GM18909 (cell line): ENCODE measurements around the gene REN.

Source experiments
- ATAC-seq: cut with Tn5 transposase; IDR thresholded peaks from one replicate; pipeline ENCODE4 v1.9.1; 2021; ENCODE audit warnings: mild to moderate bottlenecking; ENCODE audit not compliant: unreplicated experiment, poor library complexity

The REN gene

GRCh38 chr1:204192046-204192445 lies 25.9 kb upstream of the REN start:
- ATAC-seq = no peak

DNA sequence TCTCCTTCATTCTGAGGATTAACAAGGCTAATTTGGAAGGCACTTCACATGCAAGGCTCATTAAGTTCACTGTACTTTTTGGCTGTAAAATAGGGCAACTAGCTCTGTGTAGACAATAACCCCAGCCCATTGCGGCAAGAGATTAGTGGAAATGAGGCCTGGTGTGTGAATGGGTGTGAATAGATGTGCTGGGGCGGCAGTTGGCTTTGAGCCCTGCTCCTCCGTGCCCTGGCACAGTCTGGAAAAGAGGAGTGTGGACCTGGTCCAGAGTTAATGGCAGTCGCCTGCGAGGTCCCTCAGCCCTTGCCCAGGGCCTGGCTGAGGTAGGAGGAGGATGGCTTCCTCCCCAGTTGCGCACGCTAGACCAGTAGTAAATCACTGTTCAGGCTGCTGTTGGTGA lies 25.3 kb upstream of the REN start:
- ATAC-seq = no peak

DNA sequence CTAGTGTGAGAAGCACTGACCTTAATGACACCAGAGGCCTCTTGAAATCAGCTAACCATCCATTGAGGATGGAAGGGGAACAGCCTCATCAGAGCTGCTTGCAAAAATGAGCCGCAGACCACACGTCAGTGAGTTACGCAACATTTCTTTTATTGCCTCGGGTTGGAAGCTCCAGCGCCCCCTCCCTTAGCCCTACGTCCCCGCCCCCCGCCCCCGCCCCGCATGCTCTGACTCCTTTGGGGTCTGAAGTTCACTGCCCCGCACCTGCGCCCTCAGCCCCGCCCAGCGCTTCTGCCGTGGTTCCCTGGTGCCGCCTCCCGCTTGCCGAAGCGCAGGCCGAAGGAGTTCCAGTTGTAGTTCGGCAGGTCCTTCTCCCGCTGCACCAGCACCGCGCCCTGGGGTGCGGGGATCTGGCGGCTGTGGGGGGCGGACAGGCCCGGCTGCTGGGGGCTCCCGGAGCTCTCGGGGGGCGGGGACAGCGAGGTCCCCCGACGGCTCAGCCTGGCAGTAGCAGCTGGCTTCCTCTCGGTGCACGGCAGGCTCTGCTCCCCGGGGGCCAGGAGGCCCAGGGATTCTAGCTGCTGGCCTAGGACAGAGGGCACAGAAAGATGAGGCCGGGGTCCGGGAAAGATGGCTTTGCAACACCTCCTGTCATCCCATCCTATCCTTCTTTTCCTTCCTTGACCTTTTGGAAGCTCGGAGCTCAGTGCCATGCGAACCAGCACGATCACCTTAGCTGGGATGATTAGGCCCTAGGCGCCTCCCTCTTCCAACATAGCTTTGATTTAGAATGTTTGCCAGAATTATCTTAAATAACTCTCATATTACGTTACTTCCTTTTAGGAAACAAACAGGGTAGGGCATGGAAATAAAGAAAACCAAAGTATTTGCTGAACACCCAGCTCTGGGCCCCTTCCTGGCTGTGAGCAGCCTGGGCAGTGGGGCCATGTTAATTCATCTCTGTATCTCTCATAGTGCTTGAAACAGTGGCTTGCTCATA lies 24.4 kb upstream of the REN start:
- ATAC-seq = no peak

- no peak for ATAC-seq
Measured at GRCh38 chr1:204188959-204189639, 23.0 kb upstream of the REN start.

- no peak for ATAC-seq
Measured at GRCh38 chr1:204186597-204186996, 20.5 kb upstream of the REN start.

DNA sequence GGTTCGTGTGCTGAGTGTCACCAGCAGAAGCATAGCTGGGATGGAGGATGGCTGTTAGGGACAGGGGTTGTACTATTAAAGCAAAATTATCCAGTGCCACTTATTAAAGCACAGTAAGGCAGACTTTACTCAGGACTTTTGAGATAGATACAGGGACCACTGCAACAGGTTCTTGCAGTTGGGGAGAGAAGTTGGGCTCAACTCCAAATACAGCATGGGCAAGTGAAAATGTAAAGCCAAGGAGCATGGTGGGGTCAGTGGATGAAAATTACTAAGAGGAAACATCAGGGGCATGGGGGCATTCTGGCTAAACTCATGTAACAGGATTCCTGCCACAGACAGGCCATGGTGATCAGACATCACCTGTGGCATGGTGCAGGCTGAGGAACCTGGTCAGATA lies 15.0 kb upstream of the REN start:
- ATAC-seq = no peak

DNA sequence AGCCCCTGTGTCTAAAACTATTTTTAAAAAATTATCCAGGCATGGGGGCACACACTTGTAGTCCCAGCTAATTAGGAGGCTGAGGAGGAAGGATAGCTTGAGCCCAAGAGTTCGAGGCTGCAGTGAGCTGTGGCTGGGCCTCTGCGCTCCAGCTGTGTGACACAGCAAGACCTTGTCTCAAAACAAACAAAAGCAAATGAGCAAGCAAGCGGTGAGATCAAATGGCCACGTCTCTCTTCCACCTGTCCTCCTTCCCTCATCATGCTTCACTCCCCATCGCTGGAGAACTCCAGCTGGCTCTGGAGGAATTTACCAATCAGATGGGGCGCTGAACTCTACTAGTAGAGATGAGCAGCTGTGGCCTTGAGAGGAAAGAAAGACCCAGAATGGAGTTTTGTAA lies 14.0 kb upstream of the REN start:
- no peak for ATAC-seq

DNA sequence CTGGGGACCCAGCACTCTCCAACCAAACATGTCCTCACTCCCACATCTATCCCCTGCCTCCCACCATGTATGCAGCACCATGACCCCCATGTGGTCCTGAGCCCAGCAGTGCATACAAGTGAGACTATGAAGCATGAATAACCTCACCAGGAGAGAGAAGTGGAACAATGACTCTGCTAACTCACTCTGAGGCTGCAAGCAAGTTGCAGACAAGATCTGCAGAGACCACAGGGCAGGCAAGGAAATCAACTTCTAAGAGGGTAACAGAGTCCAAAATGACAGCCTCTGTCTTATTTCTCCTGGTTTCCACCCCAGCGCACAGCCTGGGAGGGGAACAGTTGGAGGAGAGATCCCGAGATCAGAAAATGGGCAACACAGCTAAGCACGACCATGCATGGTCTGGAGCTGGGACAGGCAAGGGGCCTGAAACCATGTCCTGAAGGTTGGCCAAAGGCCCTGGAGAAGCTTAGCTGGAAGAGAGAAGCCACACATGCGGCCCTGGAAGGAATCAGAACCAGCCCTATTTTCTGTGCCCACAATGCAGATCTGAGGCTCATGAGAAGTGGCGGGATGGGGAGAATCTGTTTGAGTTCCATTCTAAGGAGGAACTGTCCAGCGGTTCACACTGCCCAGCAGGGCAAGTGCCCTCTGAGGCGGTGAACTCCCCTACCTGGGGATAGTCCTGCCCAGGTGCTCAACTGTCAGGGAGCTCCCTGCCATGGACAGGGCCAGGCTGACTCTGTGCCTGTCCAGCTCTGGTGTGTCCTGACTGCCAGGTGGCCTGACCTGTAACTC lies 12.5 kb upstream of the REN start:
- no peak for ATAC-seq

DNA sequence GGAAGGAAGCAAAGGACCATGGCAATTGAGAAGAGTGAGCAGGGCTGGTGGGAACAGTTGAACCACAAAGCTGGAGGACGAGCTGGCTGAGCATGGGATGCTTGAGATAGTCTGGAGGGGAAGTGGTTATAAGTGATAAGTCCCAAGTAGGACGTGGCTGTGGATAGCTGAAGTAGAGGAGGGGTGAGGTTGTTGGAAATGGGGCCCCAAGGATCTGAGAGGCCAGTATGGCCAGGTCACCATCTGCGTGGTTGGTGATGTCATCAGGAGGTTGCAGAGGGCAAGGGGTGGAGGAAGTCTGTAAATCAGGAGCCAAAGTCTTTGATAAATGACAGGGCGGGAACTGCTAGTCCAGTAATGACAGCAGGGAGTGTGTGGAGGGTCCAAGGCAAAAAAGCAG lies 11.0 kb upstream of the REN start:
- ATAC-seq = no peak

DNA sequence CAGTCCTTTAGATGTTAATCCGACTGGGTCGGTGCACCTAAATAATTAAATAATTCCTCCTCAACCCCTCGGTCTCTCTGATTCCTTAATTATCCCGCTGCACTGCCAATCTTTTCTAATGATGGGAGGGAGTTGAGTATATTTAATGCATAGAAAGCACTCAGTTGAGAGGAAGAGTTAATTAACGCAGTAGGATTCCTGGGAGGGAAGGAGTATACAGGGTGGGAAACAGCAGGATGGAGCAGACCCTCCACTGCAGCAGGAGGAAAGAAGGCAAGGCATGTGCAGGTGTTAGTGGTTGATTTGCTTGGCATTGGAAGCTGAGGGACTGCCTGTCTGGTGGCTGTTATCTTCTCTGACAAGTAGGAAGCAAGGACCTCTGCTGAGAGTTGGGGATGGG lies 9.9 kb upstream of the REN start:
- no peak for ATAC-seq

DNA sequence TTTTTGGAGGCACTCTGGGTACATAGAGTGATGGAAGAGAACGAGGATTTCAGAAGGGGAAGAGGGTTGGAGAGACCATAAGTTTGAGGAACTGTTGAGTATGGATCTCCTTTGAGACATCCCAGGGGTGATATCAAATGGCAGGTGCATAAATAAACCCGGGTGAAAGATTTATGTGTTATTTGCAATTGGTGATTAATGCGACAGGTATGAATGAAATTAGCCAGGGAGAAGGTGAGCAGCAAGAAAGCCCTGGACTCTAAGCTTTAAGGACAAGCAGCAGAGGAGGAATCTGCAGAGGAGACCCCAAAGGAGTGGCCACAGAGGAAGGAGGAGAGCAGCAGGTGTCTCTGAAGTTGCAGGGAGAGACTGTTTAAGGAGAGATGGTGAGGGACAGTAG lies 8.8 kb upstream of the REN start:
- ATAC-seq = no peak

DNA sequence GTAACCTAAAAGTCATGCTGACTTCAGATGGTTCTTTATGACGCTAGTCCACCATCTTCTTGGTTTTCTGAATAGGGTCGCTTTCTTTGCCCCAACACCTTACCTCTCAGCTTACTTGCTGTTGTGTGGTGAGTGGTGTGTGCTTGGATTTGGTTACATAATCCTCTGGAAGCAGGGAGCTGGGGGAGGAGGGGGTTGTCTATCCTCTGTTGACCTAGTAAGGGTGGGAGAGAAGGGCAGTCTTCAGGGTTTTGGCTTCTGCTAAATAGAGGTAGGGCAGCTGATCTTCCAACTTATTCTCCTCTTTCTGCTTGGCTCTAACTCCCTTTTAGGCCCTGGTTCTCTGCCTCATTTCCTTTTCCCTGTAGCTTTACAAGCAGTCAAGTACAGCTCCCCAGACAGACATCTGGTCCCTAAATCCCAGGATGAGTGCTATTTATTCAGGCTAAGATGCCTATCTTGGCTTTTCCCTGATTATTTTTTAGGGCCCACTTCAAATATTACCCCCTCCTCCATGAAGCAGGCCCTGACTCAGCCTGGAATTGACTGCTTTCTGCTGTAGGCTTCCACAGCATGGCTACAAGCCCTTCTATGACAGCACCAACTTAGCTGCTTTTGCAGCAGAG lies 6.4 kb upstream of the REN start:
- no peak for ATAC-seq

- ATAC-seq = no peak
Measured at GRCh38 chr1:204171751-204172178, 5.6 kb upstream of the REN start.

DNA sequence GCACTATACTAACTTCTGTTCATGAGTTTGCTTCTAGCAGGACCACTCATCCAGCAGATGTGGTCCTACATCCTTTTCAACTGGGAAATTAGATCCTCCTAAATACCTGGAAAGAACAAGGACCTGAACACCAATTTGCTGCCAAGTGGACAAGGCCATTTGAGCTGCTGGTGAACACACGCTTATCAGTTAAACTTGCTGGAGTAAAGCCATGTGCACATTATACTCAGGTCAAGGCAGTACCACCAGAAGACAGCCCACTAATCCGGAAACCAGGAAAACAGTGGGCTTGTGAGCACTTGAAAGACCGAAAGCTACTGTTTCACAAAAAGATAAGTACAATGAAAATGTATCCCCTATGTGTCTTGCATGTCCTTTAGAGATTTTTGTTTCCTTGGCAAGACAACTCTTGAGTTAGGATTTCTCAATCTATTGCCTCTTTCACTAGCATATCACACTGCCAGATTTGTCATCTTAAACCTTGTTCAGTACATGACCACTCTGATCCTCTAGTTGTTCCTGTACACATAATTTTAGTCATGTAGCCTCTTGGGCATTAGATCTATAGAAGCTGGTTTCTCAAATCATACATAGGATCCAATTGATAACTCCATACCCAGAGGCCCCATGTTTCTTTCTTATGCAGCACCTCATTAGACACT lies 4.5 kb upstream of the REN start:
- no peak for ATAC-seq

DNA sequence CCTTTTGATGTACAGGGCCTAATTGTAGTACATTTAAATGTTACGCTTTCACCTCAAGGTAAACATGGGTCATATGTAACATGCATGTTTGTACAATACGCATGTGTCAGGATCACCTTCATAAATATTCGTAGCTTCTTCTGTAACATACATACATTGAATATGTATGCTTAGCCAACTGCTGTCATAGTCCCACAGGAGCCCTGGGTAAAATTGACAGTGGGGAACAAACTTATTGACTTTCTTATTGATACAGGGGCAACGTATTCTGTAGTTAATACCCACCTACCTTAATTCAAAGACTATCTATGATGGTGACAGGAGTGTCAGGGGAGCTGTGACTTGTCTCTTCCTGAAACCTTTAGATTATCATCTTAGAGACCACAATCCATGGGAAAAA lies 3.7 kb upstream of the REN start:
- ATAC-seq = no peak

DNA sequence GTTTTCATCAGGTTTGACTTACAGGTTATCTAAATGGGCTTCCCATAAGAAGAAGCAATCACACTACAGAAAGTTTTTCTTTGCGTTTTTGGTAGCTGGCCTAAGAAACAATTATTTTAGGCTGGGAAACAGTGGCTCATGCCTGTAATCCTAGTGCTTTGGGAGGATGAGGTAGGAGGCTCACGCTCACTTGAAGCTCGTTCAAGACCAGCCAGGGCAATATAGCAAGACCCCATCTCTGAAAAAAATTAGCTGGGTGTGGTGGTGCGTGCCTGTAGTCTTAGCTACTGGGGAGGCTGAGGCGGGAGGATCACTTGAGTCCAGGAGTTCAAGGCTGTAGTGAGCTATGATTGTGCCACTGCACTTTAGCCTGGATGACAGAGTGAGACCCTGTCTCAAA lies 1.6 kb upstream of the REN start:
- no peak for ATAC-seq

- peak; percentile 67 for ATAC-seq
Measured at GRCh38 chr1:204162494-204163074, 3.6 kb downstream of the REN start.

DNA sequence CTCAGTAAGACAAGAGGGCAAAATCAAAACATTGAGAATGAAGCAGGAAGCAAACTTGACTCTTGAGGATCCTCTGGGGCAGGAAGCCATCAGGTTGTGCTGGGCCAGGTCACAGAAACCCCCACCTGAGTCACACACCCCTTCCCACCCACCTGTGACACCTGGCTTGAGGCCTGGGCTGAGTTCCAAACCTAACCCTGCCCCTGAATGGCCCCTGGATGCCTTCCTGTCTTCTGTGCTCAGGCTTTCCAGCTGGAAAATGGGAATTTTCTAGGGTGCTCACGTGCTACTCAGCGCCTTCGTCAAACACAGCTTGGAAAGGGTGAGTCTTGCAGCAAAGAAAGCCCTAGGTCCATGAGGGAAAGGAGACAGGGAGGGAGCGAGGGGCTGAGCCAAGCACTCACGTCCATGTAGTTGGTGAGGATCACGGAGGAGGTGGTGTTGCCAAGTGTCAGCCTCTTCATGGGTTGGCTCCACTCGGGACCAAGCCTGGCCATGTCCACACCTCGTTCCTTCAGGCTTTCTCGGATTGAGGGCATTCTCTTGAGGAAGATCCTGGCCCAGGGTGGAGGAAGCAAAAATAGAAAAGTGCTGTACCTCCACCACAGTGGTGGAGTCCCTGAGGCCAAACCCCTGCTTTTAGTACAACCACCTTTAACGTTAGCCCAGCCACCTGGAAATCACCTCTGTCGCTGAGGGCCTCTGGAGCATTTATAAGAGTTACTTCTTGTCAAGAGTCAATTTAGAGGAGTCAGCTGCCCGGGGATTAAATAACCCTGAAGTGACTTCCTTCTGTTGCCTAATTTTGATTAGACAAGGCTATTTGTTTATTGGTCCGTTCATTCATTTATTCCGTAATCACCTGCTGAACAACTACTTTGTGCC lies 4.3 kb downstream of the REN start:
- no peak for ATAC-seq

DNA sequence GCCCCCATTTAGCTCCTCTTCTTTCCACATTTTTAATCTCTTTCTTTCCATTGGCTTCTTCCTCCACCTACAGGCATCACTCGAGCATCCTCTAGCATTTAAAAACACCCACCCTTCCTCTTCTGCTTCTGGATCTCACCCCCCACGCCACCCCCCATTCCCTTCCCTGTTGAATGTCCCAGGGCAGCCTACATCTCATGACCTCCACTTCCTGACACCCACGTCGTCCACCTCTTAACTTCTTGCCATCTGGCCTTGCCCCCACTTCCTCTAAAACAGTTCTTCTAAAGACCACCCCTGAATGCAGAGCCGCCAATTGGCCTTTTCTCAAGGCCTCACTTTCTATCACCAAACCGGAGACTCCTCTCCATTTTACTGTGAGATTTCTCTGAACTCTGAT lies 8.2 kb downstream of the REN start:
- ATAC-seq = no peak
